Measurements from ENCODE around the gene APBA3. TPM values are rescaled to one million over a fixed set of nuclear protein-coding genes. Genes with fewer than 3 reads are reported as not detected.
"Not testable (repeated sequence)": the region's sequence is repeated elsewhere in the genome, so short reads cannot be mapped to it uniquely, and the experiment has no call there.

The APBA3 gene
- polyA plus RNA-seq, 1 experiment, result 12.4 TPM

GRCh38 chr19:3769494-3769893 lies 8.0 kb upstream of the APBA3 start:
- no peak for DNase-seq (ENCODE audit: low read depth)
- ChIA-PET CTCF (interaction anchor here (0.6 kb wide), 1 partner anchor 423 kb away, joined by 3 read pairs; no protein-coding TSS in a partner anchor), POLR2A (no interaction called here)
- Histone ChIP-seq H3K4me3 (ENCODE audit: low read depth, low read length) (no peak overlapping the region), H3K36me3 (ENCODE audit: control insufficient read depth, insufficient read depth, low read length) (peaks cover 7% of the 10 kb centered on the region), H3K27me3 (ENCODE audit: control insufficient read depth, insufficient read depth, low read length) (no peaks in the 10 kb centered on the region)
- TF ChIP-seq CTCF (IDR thresholded peaks at IDR 0.05; ENCODE audit: insufficient read depth, low read depth, low read length), result no peak

- TF ChIP-seq CTCF (IDR thresholded peaks at IDR 0.05; ENCODE audit: insufficient read depth, low read depth, low read length), result no peak
- Histone ChIP-seq H3K27me3 (ENCODE audit: control insufficient read depth, insufficient read depth, low read length) (no peaks in the 10 kb centered on the region), H3K4me3 (ENCODE audit: low read depth, low read length) (no peak overlapping the region), H3K36me3 (ENCODE audit: control insufficient read depth, insufficient read depth, low read length) (peaks cover 7% of the 10 kb centered on the region)
- ChIA-PET POLR2A (no interaction called here), CTCF (no interaction called here)
- DNase-seq (ENCODE audit: low read depth), result no peak
These were observed 7.2 kb upstream of the APBA3 start for GRCh38 chr19:3768748-3769099.

- CTCF ChIA-PET, result no interaction called here
- Histone ChIP-seq H3K4me3 (ENCODE audit: low read depth, low read length) (no peak overlapping the region), H3K36me3 (ENCODE audit: control insufficient read depth, insufficient read depth, low read length) (peaks cover 7% of the 10 kb centered on the region), H3K27me3 (ENCODE audit: control insufficient read depth, insufficient read depth, low read length) (no peaks in the 10 kb centered on the region)
- POLR2A ChIA-PET, result no interaction called here
- no peak for DNase-seq (ENCODE audit: low read depth)
- TF ChIP-seq CTCF (IDR thresholded peaks at IDR 0.05; ENCODE audit: insufficient read depth, low read depth, low read length), result no peak
These were observed 6.7 kb upstream of the APBA3 start for GRCh38 chr19:3768015-3768747.

- TF ChIP-seq CTCF (IDR thresholded peaks at IDR 0.05; ENCODE audit: insufficient read depth, low read depth, low read length), result no peak
- ChIA-PET POLR2A (no interaction called here), CTCF (no interaction called here)
- H3K4me3 ChIP-seq (ENCODE audit: low read depth, low read length), result no peak overlapping the region
- H3K36me3 ChIP-seq (ENCODE audit: control insufficient read depth, insufficient read depth, low read length), result peaks cover 7% of the 10 kb centered on the region
- no peak for DNase-seq (ENCODE audit: low read depth)
- no peaks in the 10 kb centered on the region for H3K27me3 ChIP-seq (ENCODE audit: control insufficient read depth, insufficient read depth, low read length)
These were observed 5.6 kb upstream of the APBA3 start for GRCh38 chr19:3767050-3767449.

- no peak for DNase-seq (ENCODE audit: low read depth)
- CTCF ChIA-PET, result no interaction called here
- H3K4me3 ChIP-seq (ENCODE audit: low read depth, low read length), result no peak overlapping the region
- no peak for TF ChIP-seq CTCF (IDR thresholded peaks at IDR 0.05; ENCODE audit: insufficient read depth, low read depth, low read length)
- POLR2A ChIA-PET, result no interaction called here
- H3K27me3 ChIP-seq (ENCODE audit: control insufficient read depth, insufficient read depth, low read length), result no peaks in the 10 kb centered on the region
- H3K36me3 ChIP-seq (ENCODE audit: control insufficient read depth, insufficient read depth, low read length), result peaks cover 7% of the 10 kb centered on the region
These were observed 5.0 kb upstream of the APBA3 start for GRCh38 chr19:3766520-3766919.

GRCh38 chr19:3765757-3766156 lies 4.3 kb upstream of the APBA3 start:
- POLR2A ChIA-PET; CTCF ChIA-PET; H3K27me3 ChIP-seq (ENCODE audit: control insufficient read depth, insufficient read depth, low read length); H3K4me3 ChIP-seq (ENCODE audit: low read depth, low read length); DNase-seq (ENCODE audit: low read depth); H3K36me3 ChIP-seq (ENCODE audit: control insufficient read depth, insufficient read depth, low read length): not testable (repeated sequence)
